ENCODE results near the gene FXYD6. TPM values are rescaled to one million over a fixed set of nuclear protein-coding genes. Genes with fewer than 3 reads are reported as not detected.

Gene FXYD6
- total RNA-seq, 4 donors from 2014 or later: 2.9 to 17.7 (median 5.4) TPM

GRCh38 chr11:117796872-117797529, 79.5 kb downstream of the FXYD6 start, which contains the start of gene DSCAML1:
TSS of gene DSCAML1 (minus strand) at chr11:117797216. CDS start at chr11:117797079, 137 bp downstream.
- in situ Hi-C loops (cut with MboI; ENCODE audit: low sequenced_read_pairs in 4 of 4) (no loop called here), intact Hi-C loops (cut with DNase I; ENCODE audit: low total_unique reads) (no loop called here)
- Histone ChIP-seq H3K4me3 (peak within 1 kb of the TSS in 3 of 4 donors; percentile 24 to 38 (median 35)), H3K27me3 (peaks cover 50 to 62% (median 57%) of the 10 kb centered on the region in 3 donors), H3K36me3 (no peaks in the 10 kb centered on the region), H3K4me1 (peaks cover 10 to 11% of the 10 kb centered on the region in 2 donors), H3K27ac (no peak within 1 kb of the TSS), H3K9me3 (no peaks in the 10 kb centered on the region)
- ATAC-seq (no peak), DNase-seq (no peak)
- TF ChIP-seq, protein P1, sequence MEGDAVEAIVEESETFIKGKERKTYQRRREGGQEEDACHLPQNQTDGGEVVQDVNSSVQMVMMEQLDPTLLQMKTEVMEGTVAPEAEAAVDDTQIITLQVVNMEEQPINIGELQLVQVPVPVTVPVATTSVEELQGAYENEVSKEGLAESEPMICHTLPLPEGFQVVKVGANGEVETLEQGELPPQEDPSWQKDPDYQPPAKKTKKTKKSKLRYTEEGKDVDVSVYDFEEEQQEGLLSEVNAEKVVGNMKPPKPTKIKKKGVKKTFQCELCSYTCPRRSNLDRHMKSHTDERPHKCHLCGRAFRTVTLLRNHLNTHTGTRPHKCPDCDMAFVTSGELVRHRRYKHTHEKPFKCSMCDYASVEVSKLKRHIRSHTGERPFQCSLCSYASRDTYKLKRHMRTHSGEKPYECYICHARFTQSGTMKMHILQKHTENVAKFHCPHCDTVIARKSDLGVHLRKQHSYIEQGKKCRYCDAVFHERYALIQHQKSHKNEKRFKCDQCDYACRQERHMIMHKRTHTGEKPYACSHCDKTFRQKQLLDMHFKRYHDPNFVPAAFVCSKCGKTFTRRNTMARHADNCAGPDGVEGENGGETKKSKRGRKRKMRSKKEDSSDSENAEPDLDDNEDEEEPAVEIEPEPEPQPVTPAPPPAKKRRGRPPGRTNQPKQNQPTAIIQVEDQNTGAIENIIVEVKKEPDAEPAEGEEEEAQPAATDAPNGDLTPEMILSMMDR (IDR thresholded peaks at IDR 0.05 in 4 of 5, conservative IDR thresholded peaks at IDR 0.05 in 1 of 5): no peak
- TF ChIP-seq POLR2A (IDR thresholded peaks at IDR 0.05): no peak

GRCh38 chr11:117796456-117796871, 80.0 kb downstream of the FXYD6 start:
- Histone ChIP-seq H3K36me3 (no peaks in the 10 kb centered on the region), H3K4me1 (peaks cover 10 to 11% of the 10 kb centered on the region in 2 donors), H3K27me3 (peaks cover 51 to 62% (median 57%) of the 10 kb centered on the region in 3 donors), H3K4me3 (peak overlapping the region in 3 of 4 donors; percentile 24 to 38 (median 35)), H3K9me3 (no peaks in the 10 kb centered on the region), H3K27ac (no peak overlapping the region)
- in situ Hi-C loops (cut with MboI; ENCODE audit: low sequenced_read_pairs in 4 of 4): no loop called here
- TF ChIP-seq POLR2A (IDR thresholded peaks at IDR 0.05): no peak
- TF ChIP-seq, protein P1 (IDR thresholded peaks at IDR 0.05 in 4 of 5, conservative IDR thresholded peaks at IDR 0.05 in 1 of 5): no peak
- DNase-seq: no peak
- ATAC-seq: no peak
- intact Hi-C loops (cut with DNase I; ENCODE audit: low total_unique reads): no loop called here

GRCh38 chr11:117795638-117796455, 80.6 kb downstream of the FXYD6 start:
- intact Hi-C loops (cut with DNase I; ENCODE audit: low total_unique reads): no loop called here
- H3K27me3 ChIP-seq: peaks cover 54 to 62% (median 57%) of the 10 kb centered on the region in 3 donors

GRCh38 chr11:117794772-117795629, 81.5 kb downstream of the FXYD6 start:
- TF ChIP-seq, protein P1 (IDR thresholded peaks at IDR 0.05 in 4 of 5, conservative IDR thresholded peaks at IDR 0.05 in 1 of 5): no peak
- no peak for TF ChIP-seq POLR2A (IDR thresholded peaks at IDR 0.05)
- in situ Hi-C loops (cut with MboI; ENCODE audit: low sequenced_read_pairs in 4 of 4): no loop called here
- no peak for ATAC-seq
- Histone ChIP-seq H3K9me3 (no peaks in the 10 kb centered on the region), H3K36me3 (no peaks in the 10 kb centered on the region), H3K4me1 (peaks cover 10 to 11% of the 10 kb centered on the region in 2 donors), H3K27ac (no peak overlapping the region), H3K4me3 (no peak overlapping the region), H3K27me3 (peaks cover 55 to 62% (median 57%) of the 10 kb centered on the region in 3 donors)
- DNase-seq: no peak
- intact Hi-C loops (cut with DNase I; ENCODE audit: low total_unique reads): no loop called here

More at GRCh38 chr11:117795638-117796455, 80.6 kb downstream of the FXYD6 start:
- ATAC-seq (no peak), DNase-seq (no peak)
- peaks cover 10 to 11% of the 10 kb centered on the region in 2 donors for H3K4me1 ChIP-seq
- H3K27ac ChIP-seq: no peak overlapping the region
- in situ Hi-C loops (cut with MboI; ENCODE audit: low sequenced_read_pairs in 4 of 4): no loop called here
- H3K36me3 ChIP-seq: no peaks in the 10 kb centered on the region
- no peak for TF ChIP-seq POLR2A (IDR thresholded peaks at IDR 0.05)
- TF ChIP-seq, protein P1 (IDR thresholded peaks at IDR 0.05 in 4 of 5, conservative IDR thresholded peaks at IDR 0.05 in 1 of 5): no peak
- H3K4me3 ChIP-seq: peak overlapping the region in 3 of 4 donors; percentile 24 to 38 (median 35)
- H3K9me3 ChIP-seq: no peaks in the 10 kb centered on the region

Data from gastrocnemius medialis (tissue), 4 donors.